Endothelial cell of umbilical vein (primary cell): Measurements from ENCODE around the gene ATXN10. TPM values are rescaled to one million over a fixed set of nuclear protein-coding genes. Genes with fewer than 3 reads are reported as not detected.

ENCODE experiments used
- BruUV-seq: library from RNA; stranded (reverse); fragments of 400-500 nt; replicated peaks from 2 replicates; lab custom pipeline; 2021; lab: Mats Ljungman, UMichigan
- CTCF ChIA-PET: fragments of 300-600, 350-600 bp; sonication (Branson Sonifier 250); formaldehyde crosslinking; loops from one replicate; lab custom pipeline; 2021; ENCODE audit warnings: antibody characterized with exemption, inconsistent platforms; lab: Charles Lee
- POLR2A ChIA-PET: fragments of 300-600, 350-600 bp; sonication (Branson Sonifier 250); formaldehyde crosslinking; loops from one replicate; lab custom pipeline; 2021; ENCODE audit warnings: antibody characterized with exemption, inconsistent platforms; lab: Charles Lee
- DNase-seq: peaks from one replicate; pipeline ENCODE4 v3.0.0-alpha.2; 2011; ENCODE audit warnings: low read depth, low spot score
- FAIRE-seq: peaks from 2 replicates; lab custom pipeline; 2011; peaks lifted over from hg19 to GRCh38; lab: Jason Lieb, UNC
- H2AFZ ChIP-seq: 2 replicates; pipeline ENCODE4 v1.6.0; 2012; ENCODE audit warnings: low read depth, low read length, control low read depth, inconsistent platforms
- H3K27ac ChIP-seq: 2 replicates; pipeline ENCODE4 v1.5.1; 2011; ENCODE audit warnings: low read depth, mild to moderate bottlenecking, control low read depth, low read length, moderate library complexity; ENCODE audit not compliant: insufficient read depth
- H3K27me3 ChIP-seq, 2 experiments: 2 replicates each; pipeline versions ENCODE4 v1.6.0 to v1.6.1; 2011; ENCODE audit warnings: low read length in 2 of 2, mixed read lengths in 1 of 2; ENCODE audit not compliant: control insufficient read depth in 2 of 2, insufficient read depth in 2 of 2
- H3K36me3 ChIP-seq, 2 experiments: 2 replicates in 1 of 2; 3 replicates in 1 of 2; pipeline ENCODE4 v1.5.1; 2011; ENCODE audit warnings: low read length in 2 of 2, mild to moderate bottlenecking in 1 of 2, moderate library complexity in 1 of 2; ENCODE audit not compliant: control insufficient read depth in 2 of 2, insufficient read depth in 2 of 2; ENCODE audit errors: extremely low read depth in 1 of 2
- H3K4me1 ChIP-seq: 3 replicates; pipeline ENCODE4 v1.5.1; 2011; ENCODE audit warnings: mild to moderate bottlenecking, low read length; ENCODE audit not compliant: control insufficient read depth, insufficient read depth; ENCODE audit errors: extremely low read depth
- H3K4me2 ChIP-seq: 2 replicates; pipeline ENCODE4 v1.6.1; 2011; ENCODE audit warnings: low read length, control low read depth, mixed read lengths; ENCODE audit not compliant: insufficient read depth
- H3K4me3 ChIP-seq, 3 experiments: fragments of 200-600 bp in 1 of 3; sonication (generic), shearing (Covaris generic) in 1 of 3; replicated peaks in 1 of 3; 2 replicates each; pipeline ENCODE4 v1.5.1; 2011 to 2016; ENCODE audit warnings: control low read depth in 3 of 3, low read length in 3 of 3, mild to moderate bottlenecking in 2 of 3, inconsistent platforms in 1 of 3, low read depth in 1 of 3, moderate library complexity in 1 of 3; ENCODE audit not compliant: insufficient read depth in 1 of 3
- H3K79me2 ChIP-seq: 2 replicates; pipeline ENCODE4 v1.6.0; 2012; ENCODE audit warnings: low read length, inconsistent platforms; ENCODE audit not compliant: control insufficient read depth, insufficient read depth
- H3K9ac ChIP-seq: replicated peaks from 2 replicates; pipeline ENCODE3; 2011; ENCODE audit warnings: low read length, control low read depth; ENCODE audit not compliant: insufficient read depth; ENCODE audit errors: extremely low read depth
- H3K9me1 ChIP-seq: replicated peaks from 3 replicates; pipeline ENCODE4 v1.6.0; 2011; ENCODE audit warnings: mild to moderate bottlenecking, low read length; ENCODE audit not compliant: control insufficient read depth, insufficient read depth; ENCODE audit errors: extremely low read depth
- H3K9me3 ChIP-seq: replicated peaks from 2 replicates; pipeline ENCODE4 v1.5.1; 2012; ENCODE audit warnings: low read length, inconsistent platforms; ENCODE audit not compliant: control insufficient read depth, insufficient read depth
- H4K20me1 ChIP-seq: replicated peaks from 2 replicates; pipeline ENCODE3; 2011; ENCODE audit warnings: mild to moderate bottlenecking, low read length; ENCODE audit not compliant: control insufficient read depth, insufficient read depth; ENCODE audit errors: extremely low read depth
- EZH2 ChIP-seq: IDR thresholded peaks from 2 replicates; pipeline ENCODE4 v1.6.1; 2012; ENCODE audit warnings: borderline replicate concordance, low read depth, mild to moderate bottlenecking, moderate library complexity, low read length, inconsistent platforms; ENCODE audit not compliant: severe bottlenecking
- FOS ChIP-seq: IDR thresholded peaks from 2 replicates; pipeline ENCODE4 v1.6.1; 2011; ENCODE audit warnings: mild to moderate bottlenecking, low read length, moderate library complexity, borderline replicate concordance; ENCODE audit not compliant: insufficient read depth
- GATA2 ChIP-seq: IDR thresholded peaks from 2 replicates; pipeline ENCODE4 v1.7.0; 2011; ENCODE audit warnings: low read depth, mild to moderate bottlenecking, moderate library complexity, mixed read lengths, low read length; ENCODE audit not compliant: insufficient read length, insufficient read depth
- JUN ChIP-seq: IDR thresholded peaks from 2 replicates; pipeline ENCODE4 v1.6.1; 2011; ENCODE audit warnings: borderline replicate concordance, low read depth; ENCODE audit not compliant: insufficient read length, insufficient read depth
- MYC ChIP-seq: IDR thresholded peaks from one replicate; pipeline ENCODE4 v1.6.1; 2011; ENCODE audit warnings: mild to moderate bottlenecking, low read depth, low read length
- POLR2A ChIP-seq: IDR thresholded peaks from 2 replicates; pipeline ENCODE4 v1.6.1; 2012; ENCODE audit warnings: low read depth, mild to moderate bottlenecking, control low read depth, low read length
- POLR2AphosphoS5 ChIP-seq: IDR thresholded peaks from 2 replicates; pipeline ENCODE4 v1.6.1; 2012; ENCODE audit warnings: low read depth, mild to moderate bottlenecking, control low read depth, low read length, moderate library complexity; ENCODE audit not compliant: insufficient read depth
- dilution Hi-C: fragments of 300-500 bp; cut with MboI; formaldehyde crosslinking; loops from one replicate; pipeline ENCODE4 v1.15.0; 2019; ENCODE audit warnings: low sequenced_read_pairs; ENCODE audit not compliant: extremely low pct_ligation_motif_present
- intact Hi-C: fragments of 100-400 bp; cut with micrococcal nuclease; formaldehyde crosslinking; loops from one replicate; pipeline ENCODE4 v1.10.0; 2022
- microRNA-seq: library from miRNA; unstranded; fragments of <30 nt; microRNA quantifications from one replicate; pipeline ENCODE4 v1.2.0, GENCODE V29; 2021; ENCODE audit warnings: borderline number of aligned reads, borderline replicate concordance
- polyA plus RNA-seq, 4 experiments: library from polyadenylated mRNA; depleted of rRNA in 3 of 4; stranded (reverse) in 3 of 4; unstranded in 1 of 4; fragments of >200 nt; gene quantifications; 2 replicates each; pipeline versions ENCODE4 v1.2.1 to v1.2.3, GENCODE V29; 2011 to 2012; ENCODE audit warnings: missing spikeins in 1 of 4
- small RNA-seq: library from RNA; depleted of rRNA; stranded (forward); fragments of <200 nt; gene quantifications from one replicate; pipeline ENCODE3, GENCODE V24; 2012; ENCODE audit warnings: low replicate concordance, low read depth; ENCODE audit not compliant: insufficient read depth, insufficient read length
- total RNA-seq: library from RNA; stranded (reverse); gene quantifications from 2 replicates; pipeline ENCODE4 v1.2.3, GENCODE V29; 2021
- TF ChIP-seq, protein P1 (sequence below), 2 donors: IDR thresholded peaks; 1 replicate in 1 of 2; 2 replicates in 1 of 2; pipeline ENCODE4 v1.5.1; 2011; ENCODE audit warnings: low read length in 2 of 2, mild to moderate bottlenecking in 2 of 2, moderate library complexity in 2 of 2, control low read depth in 1 of 2, inconsistent platforms in 1 of 2, low read depth in 1 of 2; ENCODE audit not compliant: insufficient read depth in 1 of 2; ENCODE audit errors: extremely low read depth in 1 of 2
- TF ChIP-seq, protein P2 (sequence below): IDR thresholded peaks from 2 replicates; pipeline ENCODE4 v1.6.1; 2011; ENCODE audit not compliant: insufficient read depth, insufficient read length

The ATXN10 gene
- total and polyA plus RNA-seq, 2 donors (not counting 3 experiments of a cell fraction or from before 2014, with no cell fraction given) = 73.2 to 91.9 TPM

DNA sequence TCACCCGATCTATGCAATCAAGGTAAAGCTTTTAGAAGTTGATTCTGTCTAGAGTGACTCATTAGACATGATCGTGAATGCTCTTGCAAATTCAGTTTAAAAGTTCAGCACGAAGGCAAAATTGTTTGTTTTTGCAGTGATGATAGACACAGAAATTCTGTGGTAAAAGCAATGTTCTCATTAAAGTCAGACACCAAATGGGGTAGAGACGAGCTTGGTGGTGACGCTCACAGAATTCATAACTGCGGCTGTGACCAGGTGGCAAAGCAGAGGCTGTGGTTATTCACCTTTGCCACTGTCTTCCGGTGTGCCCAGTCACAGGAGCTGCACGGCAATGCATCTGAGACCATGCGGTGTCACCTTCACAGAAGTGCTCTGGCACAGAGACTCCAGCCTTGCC, 221.9 kb downstream of the ATXN10 start:
- Histone ChIP-seq H3K4me2 (no peak overlapping the region), H3K79me2 (no peaks in the 10 kb centered on the region), H3K27ac (no peak overlapping the region), H3K27me3 (peaks cover 2 to 5% of the 10 kb centered on the region in 2 experiments), H3K9me1 (no peaks in the 10 kb centered on the region), H3K9ac (no peak overlapping the region), H3K9me3 (no peaks in the 10 kb centered on the region), H2AFZ (no peak overlapping the region), H3K4me3 (no peak overlapping the region), H3K36me3 (no peaks in the 10 kb centered on the region), H3K4me1 (no peaks in the 10 kb centered on the region), H4K20me1 (no peaks in the 10 kb centered on the region)
- BruUV-seq = no TSS peak
- TF ChIP-seq JUN (no peak), EZH2 (no peak), POLR2A (no peak), FOS (no peak), GATA2 (no peak), MYC (no peak), POLR2AphosphoS5 (no peak)
- TF ChIP-seq, protein P1, sequence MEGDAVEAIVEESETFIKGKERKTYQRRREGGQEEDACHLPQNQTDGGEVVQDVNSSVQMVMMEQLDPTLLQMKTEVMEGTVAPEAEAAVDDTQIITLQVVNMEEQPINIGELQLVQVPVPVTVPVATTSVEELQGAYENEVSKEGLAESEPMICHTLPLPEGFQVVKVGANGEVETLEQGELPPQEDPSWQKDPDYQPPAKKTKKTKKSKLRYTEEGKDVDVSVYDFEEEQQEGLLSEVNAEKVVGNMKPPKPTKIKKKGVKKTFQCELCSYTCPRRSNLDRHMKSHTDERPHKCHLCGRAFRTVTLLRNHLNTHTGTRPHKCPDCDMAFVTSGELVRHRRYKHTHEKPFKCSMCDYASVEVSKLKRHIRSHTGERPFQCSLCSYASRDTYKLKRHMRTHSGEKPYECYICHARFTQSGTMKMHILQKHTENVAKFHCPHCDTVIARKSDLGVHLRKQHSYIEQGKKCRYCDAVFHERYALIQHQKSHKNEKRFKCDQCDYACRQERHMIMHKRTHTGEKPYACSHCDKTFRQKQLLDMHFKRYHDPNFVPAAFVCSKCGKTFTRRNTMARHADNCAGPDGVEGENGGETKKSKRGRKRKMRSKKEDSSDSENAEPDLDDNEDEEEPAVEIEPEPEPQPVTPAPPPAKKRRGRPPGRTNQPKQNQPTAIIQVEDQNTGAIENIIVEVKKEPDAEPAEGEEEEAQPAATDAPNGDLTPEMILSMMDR (IDR thresholded peaks at IDR 0.05; ENCODE audit: extremely low read depth in 1 of 2, insufficient read depth in 1 of 2, low read depth in 1 of 2, low read length in 2 of 2) = no peak
- TF ChIP-seq, protein P2, sequence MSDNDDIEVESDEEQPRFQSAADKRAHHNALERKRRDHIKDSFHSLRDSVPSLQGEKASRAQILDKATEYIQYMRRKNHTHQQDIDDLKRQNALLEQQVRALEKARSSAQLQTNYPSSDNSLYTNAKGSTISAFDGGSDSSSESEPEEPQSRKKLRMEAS = no peak
- CTCF ChIA-PET = interaction anchor here (1.0 to 2.1 kb wide), 2 partner anchors 30 to 35 kb away, joined by 3 to 9 read pairs; no protein-coding TSS in a partner anchor
- DNase-seq (no peak), FAIRE-seq (no peak)
- intact Hi-C loops (no loop called here), dilution Hi-C loops (no loop called here)
- POLR2A ChIA-PET = no interaction called here

Small RNA genes lying within 50 kb of the gene (microRNA-seq; reads per million reads assigned to microRNA genes)
- gene MIR4762 = not detected

Small RNA genes lying within 50 kb of the gene (small RNA-seq; reads per million reads assigned to genes)
- gene MIR4762 (not detected), gene RNU6-1161P (not detected)

Other genes with a start within 250 kb of the ATXN10 start
- 1.3 and 4.0 TPM in 2 replicates for gene FBLN1, start 169.0 kb upstream of the ATXN10 start, total RNA-seq
- 1.1 and 1.2 TPM in 2 replicates for gene FBLN1, start 169.0 kb upstream of the ATXN10 start, polyA plus RNA-seq